NCI-H345 (cell line): ENCODE data around the gene GJD2.

Experiments used
- DNase-seq: peaks from one replicate; lab custom pipeline; 2025; lab: John Stamatoyannopoulos, UW

The GJD2 gene

DNA sequence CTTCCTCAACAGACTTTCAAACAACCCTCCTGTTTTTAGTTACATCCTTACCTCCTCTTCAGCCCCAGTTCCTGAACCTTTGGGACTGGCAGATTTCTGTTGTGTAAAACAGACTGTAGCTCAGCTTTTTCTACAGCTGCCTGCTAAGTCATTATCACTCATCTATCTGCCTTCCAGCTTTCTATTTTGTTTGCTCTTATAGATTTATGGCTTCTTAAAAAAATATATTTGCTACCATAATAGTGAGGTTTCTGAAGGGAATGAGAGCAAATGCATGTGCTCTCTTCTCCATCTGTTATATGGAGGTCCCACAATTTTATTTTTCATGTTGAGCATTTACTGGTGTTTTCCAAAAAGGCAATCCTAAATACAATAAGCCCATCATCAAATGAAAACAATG is 18.2 kb upstream of the GJD2 start:
- no peak for DNase-seq

GRCh38 chr15:34772312-34772711 is 17.5 kb upstream of the GJD2 start:
- no peak for DNase-seq

GRCh38 chr15:34769711-34770110 is 14.9 kb upstream of the GJD2 start:
- DNase-seq: no peak

- no peak for DNase-seq
Observed at GRCh38 chr15:34768530-34768929, 13.7 kb upstream of the GJD2 start.

GRCh38 chr15:34765741-34766140 is 10.9 kb upstream of the GJD2 start:
- DNase-seq: no peak

GRCh38 chr15:34760909-34761308 is 6.1 kb upstream of the GJD2 start:
- DNase-seq: no peak

- no peak for DNase-seq
Observed at GRCh38 chr15:34759992-34760391, 5.2 kb upstream of the GJD2 start.

- peak; percentile 55 for DNase-seq
Observed at GRCh38 chr15:34759347-34759746, 4.5 kb upstream of the GJD2 start.

GRCh38 chr15:34757262-34757661 is 2.5 kb upstream of the GJD2 start:
- DNase-seq: no peak

GRCh38 chr15:34755419-34755773 is 598 bp upstream of the GJD2 start:
- DNase-seq: no peak

GRCh38 chr15:34754171-34754601 is 612 bp downstream of the GJD2 start:
- no peak for DNase-seq

- no peak for DNase-seq
Observed at GRCh38 chr15:34753236-34753894, 1.4 kb downstream of the GJD2 start.

- no peak for DNase-seq
Observed at GRCh38 chr15:34749691-34750090, 5.1 kb downstream of the GJD2 start.

DNA sequence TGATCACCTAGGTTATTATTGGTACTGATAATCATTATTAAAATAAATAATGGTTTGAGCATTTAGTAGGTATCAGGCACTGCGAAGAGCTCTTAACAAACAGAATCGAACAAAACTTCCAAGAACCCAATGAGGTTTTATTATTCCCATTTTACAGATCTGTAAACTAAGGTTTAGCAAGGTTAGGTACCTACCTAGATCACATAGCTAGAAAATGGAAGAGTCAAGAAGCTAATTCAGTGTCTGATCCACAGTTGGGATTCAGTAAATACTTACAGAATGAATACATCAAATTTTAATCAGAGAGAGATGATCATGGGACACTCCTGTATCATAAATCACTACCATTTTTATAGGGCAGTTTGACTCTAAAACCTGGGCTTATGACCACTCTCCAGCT is 15.5 kb downstream of the GJD2 start:
- no peak for DNase-seq

GRCh38 chr15:34738002-34738401 is 16.8 kb downstream of the GJD2 start:
- no peak for DNase-seq

- no peak for DNase-seq
Observed at GRCh38 chr15:34737477-34737876, 17.3 kb downstream of the GJD2 start.

- DNase-seq: no peak
Observed at GRCh38 chr15:34734303-34734702, 20.5 kb downstream of the GJD2 start.

DNA sequence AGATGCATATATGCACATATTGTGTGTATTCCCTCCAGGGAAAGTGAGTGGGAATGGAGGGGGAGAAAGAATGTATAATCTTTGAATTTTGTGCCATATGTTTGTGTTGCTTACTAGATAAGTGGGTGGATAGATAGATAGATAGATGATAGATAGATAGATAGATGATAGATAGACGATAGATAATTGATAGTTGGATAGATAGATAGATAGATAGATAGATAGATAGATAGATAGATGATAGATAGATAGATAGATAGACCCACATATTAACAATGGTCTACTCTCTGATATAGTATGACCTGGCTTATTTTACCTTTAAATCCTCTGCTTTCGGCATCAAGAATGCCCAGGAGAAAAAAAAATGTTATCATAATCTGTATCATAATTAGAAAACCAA is 21.2 kb downstream of the GJD2 start:
- DNase-seq: no peak

DNA sequence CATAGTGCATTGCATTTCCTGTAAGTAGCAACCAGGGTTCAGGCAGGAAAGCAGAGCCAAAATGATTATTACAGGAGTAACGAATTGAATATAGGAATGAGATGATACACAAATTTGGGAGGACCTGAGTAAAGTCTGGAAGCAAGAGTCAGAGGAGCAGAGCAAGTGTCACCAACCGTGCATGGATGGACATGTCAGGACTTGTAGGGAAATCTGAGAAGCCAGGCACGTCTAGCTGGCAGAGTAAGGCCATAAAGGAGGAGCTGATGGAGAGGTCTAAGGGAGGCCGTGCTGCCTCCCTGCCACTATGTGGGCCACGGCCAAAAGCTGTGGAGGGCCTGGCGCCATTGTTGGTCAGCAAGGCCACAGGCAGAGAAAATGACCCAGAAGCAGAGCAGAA is 22.4 kb downstream of the GJD2 start:
- no peak for DNase-seq

DNA sequence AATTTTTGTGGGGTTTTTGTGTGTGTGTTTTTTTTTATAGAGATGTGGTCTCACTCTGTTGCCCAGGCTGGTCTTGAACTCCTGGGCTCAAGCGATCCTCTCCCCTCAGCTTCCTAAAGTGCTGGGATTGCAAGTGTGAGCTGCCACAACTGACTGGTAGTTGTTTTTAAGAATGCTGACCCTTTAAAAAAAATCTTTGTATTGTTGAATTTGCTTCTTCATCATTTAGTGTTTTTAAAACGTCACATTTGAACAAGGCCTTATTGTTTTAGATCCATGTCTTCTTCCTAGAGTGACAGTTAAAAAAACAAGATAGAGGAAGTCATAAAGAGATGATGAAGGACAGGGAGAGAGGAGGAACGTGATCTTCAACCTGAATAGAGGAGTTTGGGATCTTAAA is 24.1 kb downstream of the GJD2 start:
- DNase-seq: no peak

DNA sequence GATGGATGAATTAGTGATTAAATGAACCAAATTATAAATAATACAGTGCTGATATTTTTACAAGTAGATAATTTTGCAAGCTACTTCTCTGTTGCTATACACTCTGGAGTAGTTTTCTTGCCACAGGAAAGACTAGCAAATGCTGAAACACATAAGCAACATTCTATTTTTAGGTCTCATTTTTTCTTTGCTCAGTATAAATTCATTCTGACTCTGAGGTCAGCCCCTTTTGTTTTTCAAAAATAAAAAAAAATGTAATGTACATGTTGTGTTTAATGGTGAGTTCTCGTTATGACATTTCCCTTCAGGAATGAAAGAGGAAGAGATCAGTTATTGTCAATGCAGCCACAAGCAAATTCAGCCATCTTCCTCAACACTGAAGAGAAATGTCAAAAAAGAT is 24.9 kb downstream of the GJD2 start:
- no peak for DNase-seq

- DNase-seq: no peak
Observed at GRCh38 chr15:34729056-34729455, 25.7 kb downstream of the GJD2 start.

DNA sequence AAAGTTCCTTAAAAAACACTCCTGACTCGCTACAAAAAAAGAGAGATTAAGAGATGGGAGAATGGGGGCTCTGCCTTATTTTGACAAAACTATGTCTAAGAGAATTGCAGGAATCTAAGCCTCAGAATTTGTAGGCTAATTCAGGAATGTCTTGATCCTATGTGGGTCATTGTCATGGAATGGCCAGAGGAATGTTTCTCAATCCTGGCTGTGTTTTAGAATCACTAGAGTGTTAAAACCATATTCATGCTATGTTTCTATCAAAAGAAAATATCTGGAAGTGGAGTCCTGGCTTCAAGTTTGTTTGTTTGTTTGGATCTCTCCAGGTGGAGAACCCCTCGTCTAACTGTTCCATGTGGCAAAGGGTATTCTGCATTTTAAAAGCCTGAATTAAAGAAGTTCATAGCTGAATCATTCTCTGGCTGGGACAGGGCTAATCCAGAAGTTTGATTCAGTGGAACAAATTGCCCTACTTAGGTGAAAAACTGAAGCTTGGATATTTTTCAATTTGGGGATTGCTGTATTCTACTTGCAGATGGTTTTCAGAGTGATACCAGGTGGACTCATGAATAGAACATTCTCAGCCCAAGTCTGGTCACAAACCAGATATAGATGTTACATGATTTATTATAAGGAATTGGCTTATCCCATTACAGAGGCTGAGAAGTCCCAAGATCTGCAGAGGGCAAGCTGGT is 28.2 kb downstream of the GJD2 start:
- no peak for DNase-seq

- DNase-seq: no peak
Observed at GRCh38 chr15:34725556-34725955, 29.2 kb downstream of the GJD2 start.
